Middle frontal gyrus (tissue), 1 donor: ENCODE data around the gene KRTAP1-5.
"Not testable (repeated sequence)": the region's sequence is repeated elsewhere in the genome, so short reads cannot be mapped to it uniquely, and the experiment has no call there.

ENCODE experiments used
- DNase-seq: peaks from one replicate; pipeline ENCODE4 v3.0.0-alpha.2; 2015; ENCODE audit warnings: low spot score; ENCODE audit errors: extremely low spot score

The KRTAP1-5 gene

GRCh38 chr17:41004397-41004796 is 22.6 kb downstream of the KRTAP1-5 start:
- no peak for DNase-seq

- DNase-seq: no peak
These were observed 23.1 kb downstream of the KRTAP1-5 start for GRCh38 chr17:41003926-41004325.

- DNase-seq: no peak
These were observed 24.2 kb downstream of the KRTAP1-5 start for GRCh38 chr17:41002814-41003213.

GRCh38 chr17:41001795-41002194 is 25.2 kb downstream of the KRTAP1-5 start:
- DNase-seq: no peak

- DNase-seq: not testable (repeated sequence)
These were observed 27.4 kb downstream of the KRTAP1-5 start, which contains the start of gene KRTAP3-2 for GRCh38 chr17:40999563-40999962. KRTAP3-2 (minus strand) TSS chr17:40999906; CDS start chr17:40999853, 53 bp downstream.

- DNase-seq: no peak
These were observed 29.6 kb downstream of the KRTAP1-5 start for GRCh38 chr17:40997361-40997760.

GRCh38 chr17:40996829-40997228 is 30.2 kb downstream of the KRTAP1-5 start:
- no peak for DNase-seq

GRCh38 chr17:40995116-40995515 is 31.9 kb downstream of the KRTAP1-5 start:
- DNase-seq: no peak

GRCh38 chr17:40993839-40994238 is 33.2 kb downstream of the KRTAP1-5 start, which contains the start of gene KRTAP3-3:
KRTAP3-3 (minus strand) TSS chr17:40994164; CDS start chr17:40994097, 67 bp downstream.
- DNase-seq: no peak

GRCh38 chr17:40993084-40993483 is 33.9 kb downstream of the KRTAP1-5 start:
- no peak for DNase-seq

- DNase-seq: no peak
These were observed 34.3 kb downstream of the KRTAP1-5 start for GRCh38 chr17:40992666-40993065.

GRCh38 chr17:40986920-40987319 is 40.1 kb downstream of the KRTAP1-5 start:
- DNase-seq: no peak

GRCh38 chr17:40984226-40984625 is 42.8 kb downstream of the KRTAP1-5 start, which contains the start of gene KRT40:
KRT40 (minus strand) TSS chr17:40984326; CDS start chr17:40984273, 53 bp downstream.
- DNase-seq: no peak

- DNase-seq: no peak
These were observed 45.9 kb downstream of the KRTAP1-5 start for GRCh38 chr17:40981115-40981514.

- no peak for DNase-seq
These were observed 46.4 kb downstream of the KRTAP1-5 start for GRCh38 chr17:40980596-40980995.

GRCh38 chr17:40980117-40980516 is 46.9 kb downstream of the KRTAP1-5 start:
- no peak for DNase-seq

- no peak for DNase-seq
These were observed 48.3 kb downstream of the KRTAP1-5 start for GRCh38 chr17:40978575-40979151.
